HG02623 (cell line): ENCODE results near the gene EVI5.
"Not testable (repeated sequence)": the region's sequence is repeated elsewhere in the genome, so short reads cannot be mapped to it uniquely, and the experiment has no call there.

Source experiments
- ATAC-seq: cut with Tn5 transposase; IDR thresholded peaks from one replicate; pipeline ENCODE4 v1.9.1; 2021; ENCODE audit warnings: moderate library complexity; ENCODE audit not compliant: unreplicated experiment

The EVI5 gene

DNA sequence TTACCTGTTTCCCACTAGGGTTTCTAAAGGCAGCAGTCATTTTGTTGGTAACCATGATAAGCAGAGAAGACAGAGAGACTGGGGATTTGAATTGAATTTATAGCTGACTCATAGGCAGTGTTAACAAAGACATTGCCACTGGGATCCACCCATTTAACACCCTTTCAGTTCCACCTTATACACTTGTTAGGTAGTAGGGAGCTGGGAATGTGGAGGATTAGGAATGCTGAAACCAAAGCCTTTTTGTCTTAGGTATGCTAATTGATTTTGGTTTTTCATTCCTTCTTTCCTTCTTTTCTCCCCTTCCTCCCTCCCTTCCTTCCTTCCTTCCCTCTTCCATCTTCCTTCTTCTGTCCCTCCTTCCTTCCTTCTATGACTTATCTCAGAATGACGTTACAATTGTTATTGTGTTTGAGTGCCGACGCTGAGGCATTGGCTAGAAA lies 7.5 kb upstream of the EVI5 start:
- no peak for ATAC-seq

DNA sequence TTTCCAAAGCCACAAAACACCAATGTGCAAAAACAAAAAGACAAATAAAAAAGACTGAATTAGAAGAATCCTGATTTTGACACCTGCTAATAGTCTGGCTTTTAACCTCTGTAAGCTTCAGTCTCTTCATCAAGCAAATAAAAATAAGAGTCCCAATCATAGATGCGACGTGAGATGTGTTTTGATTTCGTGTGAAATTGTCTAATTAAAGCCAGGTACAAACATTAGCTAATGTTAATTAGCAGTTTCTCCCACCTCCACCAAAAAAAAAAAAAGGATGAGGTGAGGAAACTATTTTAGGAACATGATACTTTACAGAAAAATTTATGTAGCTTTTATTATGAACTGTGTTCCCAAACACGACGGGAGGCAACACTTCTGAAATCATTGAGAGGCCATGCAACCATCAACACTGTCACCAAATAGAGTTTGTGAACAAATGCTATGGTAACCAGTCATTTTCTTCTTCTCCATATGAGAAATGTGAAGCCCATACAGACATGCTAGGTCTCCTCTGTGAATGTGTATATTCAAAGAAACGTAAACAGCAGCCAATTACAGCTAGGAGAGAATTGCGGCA lies 6.7 kb upstream of the EVI5 start:
- no peak for ATAC-seq

DNA sequence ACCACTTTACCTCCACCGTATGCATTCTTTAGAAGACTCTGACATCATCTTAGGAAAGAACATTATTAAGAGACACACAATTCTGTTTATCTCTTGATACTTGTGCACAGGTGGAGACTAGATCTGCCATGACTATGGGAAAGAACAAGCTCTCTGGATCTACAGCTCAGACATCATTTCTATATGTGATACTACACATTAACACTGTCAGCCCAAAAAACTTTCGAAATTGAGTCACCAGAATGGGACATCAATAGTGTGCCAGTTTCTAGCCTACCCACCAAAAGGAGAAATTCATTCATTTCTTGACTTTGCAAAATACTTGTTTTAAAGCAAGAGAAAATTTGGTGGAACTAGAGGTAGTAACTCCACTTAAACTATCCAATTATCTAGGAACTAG lies 6.0 kb upstream of the EVI5 start:
- no peak for ATAC-seq

DNA sequence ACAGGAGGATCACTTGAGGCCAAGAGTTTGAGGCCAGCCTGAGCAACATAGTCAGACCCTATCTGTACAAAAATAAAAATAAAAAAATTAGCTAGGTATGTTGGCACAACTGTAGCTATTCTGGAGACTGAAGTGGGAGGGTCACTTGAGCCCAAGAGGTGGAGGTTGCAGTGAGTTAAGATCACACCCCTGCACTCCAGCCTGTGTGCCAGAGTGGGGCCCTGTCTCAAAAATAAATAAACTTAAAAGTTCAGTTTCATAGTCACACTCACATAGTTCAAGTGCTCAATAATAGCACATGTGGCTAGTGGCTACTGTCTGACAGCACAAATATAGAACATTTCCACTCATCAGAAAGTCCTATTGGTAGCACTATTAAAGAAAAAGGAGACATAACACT lies 5.2 kb upstream of the EVI5 start:
- no peak for ATAC-seq

DNA sequence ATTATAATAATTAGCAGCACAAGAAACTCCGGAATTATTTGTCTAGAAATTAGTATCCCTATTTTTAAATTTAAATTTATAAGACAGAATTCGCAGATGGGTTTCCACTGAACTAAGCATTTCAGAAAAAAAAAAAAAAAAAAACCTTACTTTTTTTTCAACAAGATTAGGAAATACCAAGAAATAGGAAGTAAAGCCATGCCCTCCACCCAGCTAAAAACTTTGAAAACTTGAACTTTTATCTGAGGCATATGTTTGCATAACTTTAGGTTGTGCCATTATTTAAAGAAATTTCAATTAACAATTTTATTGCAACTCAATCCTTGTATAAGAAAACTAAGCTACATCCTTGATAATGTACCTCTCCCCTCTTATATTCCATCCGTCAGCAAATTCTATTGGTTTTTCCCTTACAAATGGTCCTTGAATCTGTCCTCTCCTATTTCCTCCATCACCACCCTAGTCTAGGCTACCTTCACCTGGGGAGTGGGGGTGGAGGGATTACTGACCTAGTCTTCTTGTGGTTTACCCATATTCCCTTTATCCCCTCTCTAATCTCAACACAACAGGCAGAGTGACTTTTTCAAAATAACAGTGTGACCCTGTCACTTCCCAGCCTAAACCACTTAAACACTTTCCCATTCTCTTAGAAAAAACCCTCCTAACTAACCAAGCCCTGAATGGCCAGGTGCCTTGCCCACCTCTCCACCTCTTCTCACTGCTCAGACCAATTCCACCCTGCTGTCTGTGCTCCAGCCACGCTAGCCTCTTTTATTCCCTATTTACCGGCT lies 1.4 kb upstream of the EVI5 start:
- ATAC-seq: no peak

DNA sequence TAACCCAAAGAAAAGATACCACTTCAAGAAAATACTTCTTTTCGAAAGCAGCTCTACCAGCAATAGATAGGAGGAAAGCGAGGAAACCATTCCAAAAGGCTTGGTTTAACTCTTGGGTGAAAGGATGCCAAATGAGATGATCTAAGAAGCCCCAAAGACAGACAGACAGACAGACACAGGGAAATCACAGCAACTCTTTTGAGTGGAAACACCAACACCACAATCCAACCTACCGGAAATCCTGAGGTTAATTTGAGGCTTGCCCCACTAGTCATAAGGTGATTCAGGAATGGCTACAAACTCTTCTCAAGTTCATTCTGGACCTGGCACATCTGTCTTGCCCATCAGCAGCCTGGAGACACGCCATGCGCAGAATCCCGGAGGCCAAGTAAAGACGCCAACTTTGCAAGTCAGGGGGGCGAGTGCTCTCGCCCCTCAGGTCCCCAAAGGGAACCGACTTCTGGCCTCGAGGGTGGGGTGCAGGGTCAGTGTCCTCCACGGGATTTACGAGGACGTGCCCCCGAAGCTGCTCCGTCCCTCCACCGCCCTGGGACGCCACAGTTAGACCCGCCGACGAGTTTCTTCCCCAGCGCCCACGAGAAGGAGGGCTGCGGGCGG lies 778 bp downstream of the EVI5 start:
- ATAC-seq: no peak

DNA sequence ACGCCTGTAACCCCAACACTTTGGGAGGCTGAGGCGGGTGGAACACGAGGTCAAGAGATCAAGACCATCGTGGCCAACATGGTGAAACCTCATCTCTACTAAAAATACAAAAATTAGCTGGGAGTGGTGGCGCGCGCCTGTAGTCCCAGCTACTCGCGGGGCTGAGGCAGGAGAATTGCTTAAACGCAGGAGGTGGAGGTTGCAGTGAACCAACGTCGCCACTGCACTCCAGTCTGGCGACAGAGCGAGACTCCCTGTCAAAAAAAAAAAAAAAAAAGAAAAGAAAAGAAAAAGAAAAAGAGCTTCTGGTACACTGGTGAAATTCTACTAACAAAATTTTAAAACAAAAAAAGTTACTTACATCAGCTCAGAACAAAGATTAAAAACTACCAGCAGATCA lies 1.4 kb downstream of the EVI5 start:
- not testable (repeated sequence) for ATAC-seq

DNA sequence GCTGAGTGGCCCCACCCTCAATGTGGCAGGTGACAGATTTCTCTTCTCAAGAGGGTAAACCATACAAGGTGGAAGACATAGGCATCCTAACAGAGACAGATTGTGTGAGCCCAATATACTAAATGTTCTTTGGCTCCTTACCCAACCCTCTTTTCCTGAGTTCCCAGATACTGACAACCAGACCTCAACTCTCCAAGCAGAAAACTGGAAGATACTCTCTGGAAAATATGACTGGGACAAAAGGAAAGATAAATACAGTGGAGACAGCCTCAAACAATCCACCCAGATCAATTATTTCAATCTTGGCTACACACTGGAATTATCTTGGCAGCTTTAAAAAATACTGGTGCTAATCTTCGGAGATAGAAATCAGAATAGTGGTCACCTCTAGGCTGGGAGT lies 6.5 kb downstream of the EVI5 start:
- no peak for ATAC-seq

DNA sequence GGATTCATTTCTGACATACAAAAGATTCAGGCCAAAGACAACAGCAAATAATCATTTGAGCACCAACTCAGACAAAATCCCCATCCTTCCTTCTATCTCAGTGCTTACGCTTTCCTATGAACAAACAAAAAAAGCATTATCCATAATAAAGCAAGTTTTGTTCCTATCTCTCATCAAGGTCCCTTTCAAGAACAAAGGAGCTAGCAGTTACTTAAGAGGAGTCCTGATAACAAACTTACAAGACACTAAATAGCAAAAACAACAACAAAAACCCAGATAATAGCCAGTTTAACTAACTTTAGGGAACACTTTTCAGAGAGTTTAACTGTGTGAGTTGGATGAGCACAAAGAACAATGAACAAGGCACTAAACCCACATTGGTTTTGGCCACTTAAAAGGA lies 10.5 kb downstream of the EVI5 start:
- no peak for ATAC-seq

DNA sequence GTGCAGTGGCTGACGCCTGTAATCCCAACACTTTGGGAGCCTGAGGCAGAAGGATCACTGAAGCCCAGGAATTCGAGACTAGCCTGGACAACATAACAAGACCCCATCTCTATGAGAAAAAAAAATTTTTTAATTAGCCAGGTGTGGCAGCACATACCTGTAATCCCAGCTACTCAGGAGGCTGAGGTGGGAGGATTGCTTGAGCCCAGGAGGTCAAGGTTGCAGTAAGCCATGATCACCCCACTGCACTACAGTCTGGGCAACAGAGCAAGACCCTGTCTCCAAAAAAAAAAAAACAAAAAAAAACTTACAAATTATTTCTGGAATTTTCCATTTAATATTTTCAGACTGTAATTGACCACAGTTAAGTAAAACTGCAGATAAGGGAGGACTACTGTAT lies 11.2 kb downstream of the EVI5 start:
- not testable (repeated sequence) for ATAC-seq

DNA sequence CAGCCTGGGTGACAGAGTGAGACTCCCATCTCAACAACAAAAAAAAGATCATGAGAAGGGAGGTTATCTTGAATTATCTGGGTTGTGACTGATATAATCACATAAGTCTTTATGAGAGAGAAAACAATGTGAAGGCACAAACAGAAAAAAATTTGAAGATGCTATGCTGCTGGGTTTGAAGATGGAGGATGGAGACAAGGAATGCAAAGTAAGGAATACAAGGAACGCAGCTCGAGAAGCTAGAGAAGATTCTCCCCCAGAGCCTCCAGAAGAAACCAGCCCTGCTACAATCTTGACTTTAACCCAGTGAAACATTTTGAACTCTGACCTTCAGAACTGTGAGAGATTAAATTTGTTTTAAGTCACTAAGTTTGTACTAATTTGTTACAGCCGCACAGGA lies 15.1 kb downstream of the EVI5 start:
- ATAC-seq: no peak

DNA sequence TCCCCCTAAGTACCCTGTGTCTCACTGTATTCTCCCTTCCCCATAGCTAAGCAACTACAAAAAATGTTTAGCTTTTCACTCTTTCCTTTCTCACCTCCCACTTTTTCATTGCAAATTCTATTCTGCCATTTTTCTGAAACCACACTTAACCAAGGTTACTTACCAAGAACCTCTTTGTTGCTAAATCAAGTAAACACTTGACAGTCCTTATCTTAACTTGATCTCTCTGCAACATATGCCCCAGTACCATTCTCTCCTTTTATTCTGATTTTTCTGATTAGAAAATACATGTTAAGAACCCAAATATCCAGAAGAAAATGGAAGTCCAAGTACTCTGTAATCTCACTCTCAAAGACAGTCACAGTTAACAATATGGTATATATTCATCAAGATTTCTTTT lies 16.0 kb downstream of the EVI5 start:
- no peak for ATAC-seq

DNA sequence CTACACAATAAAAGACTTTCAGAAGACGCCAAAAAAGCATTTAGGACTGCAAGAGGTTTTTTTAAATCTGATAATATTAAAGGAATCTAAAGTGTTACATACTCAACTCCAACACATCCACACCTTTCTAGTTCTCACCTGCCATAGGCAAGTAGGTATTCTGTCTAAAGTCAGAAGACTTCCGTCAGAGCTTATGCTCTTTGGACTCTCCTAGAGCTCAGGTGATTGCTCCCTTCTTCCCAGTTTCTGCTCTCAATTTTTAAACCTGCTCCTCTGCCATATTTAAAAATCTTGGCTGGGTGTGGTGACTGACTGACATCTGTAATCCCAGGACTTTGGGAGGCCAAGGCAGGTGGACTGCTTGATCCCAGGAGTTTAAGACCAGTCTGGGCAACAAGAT lies 16.6 kb downstream of the EVI5 start:
- ATAC-seq: no peak

DNA sequence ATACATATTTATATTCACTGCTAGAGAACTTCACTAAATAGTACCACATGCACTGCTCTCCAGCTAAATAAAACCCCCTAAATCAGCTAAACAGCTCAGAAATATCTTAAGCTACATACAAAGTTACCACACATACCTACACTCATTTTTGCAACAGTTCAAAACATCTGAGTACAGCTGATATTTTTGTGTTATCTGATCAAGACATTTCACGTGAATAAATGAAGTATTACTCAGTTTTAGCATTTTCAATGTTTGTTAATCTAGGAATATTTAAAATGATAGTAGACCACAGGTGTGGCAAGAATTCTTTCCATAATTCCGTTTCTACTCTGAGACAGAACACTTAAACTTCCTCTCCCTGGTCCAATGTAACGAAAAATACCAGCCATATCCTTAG lies 20.8 kb downstream of the EVI5 start:
- ATAC-seq: no peak

DNA sequence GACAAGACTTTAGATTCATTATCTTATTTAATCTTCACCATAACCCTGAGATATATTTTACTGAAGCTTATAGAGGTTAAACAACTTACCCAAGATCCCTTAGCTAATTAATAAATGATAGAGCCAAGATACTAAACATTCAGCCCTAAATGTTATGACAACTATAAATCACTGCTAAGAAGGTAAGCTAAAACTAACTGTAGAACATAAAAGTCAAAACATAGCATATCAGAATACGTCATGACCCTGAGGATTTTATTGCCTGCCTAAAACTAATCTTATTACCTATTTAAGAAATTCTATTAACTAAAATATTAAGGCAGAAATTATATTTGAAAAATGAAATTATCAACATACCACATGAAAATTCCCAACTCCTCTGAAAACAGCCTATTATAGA lies 22.6 kb downstream of the EVI5 start:
- no peak for ATAC-seq

DNA sequence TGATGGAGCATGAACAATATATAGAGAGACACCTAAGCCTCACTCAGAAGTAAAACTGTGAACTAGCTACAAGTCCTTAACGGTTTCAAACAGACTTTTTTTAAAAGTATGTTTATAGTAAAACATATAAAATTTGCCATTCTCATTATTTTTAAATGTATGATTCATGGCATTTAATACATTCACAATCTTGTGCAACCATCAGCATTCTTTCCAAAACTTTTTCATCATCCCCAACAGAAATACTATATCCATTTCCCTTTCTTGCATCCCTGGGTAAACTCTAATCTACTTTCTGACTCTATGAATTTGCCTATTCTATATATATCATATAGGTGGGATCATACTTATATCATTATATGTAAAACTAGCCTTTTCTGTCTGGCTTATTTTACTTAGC lies 25.5 kb downstream of the EVI5 start:
- no peak for ATAC-seq

DNA sequence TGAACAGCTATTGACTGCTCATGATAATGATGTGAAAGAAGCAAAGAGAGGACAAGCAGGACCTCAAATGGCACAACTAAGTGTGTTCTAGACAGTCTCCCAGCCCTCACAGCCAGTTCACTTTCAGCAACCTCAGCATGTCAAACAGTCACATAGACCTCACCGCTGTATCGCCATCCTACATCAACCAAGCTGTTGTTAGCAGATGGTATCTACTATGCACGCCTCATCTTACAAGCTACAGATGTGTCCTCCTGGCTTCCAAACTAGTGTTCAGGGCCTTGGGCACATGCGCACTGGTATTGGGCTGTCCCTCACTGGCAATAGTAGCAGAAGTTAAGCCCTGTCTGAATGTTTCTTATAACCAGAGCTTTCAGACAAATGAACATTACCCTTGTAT lies 28.4 kb downstream of the EVI5 start:
- no peak for ATAC-seq

DNA sequence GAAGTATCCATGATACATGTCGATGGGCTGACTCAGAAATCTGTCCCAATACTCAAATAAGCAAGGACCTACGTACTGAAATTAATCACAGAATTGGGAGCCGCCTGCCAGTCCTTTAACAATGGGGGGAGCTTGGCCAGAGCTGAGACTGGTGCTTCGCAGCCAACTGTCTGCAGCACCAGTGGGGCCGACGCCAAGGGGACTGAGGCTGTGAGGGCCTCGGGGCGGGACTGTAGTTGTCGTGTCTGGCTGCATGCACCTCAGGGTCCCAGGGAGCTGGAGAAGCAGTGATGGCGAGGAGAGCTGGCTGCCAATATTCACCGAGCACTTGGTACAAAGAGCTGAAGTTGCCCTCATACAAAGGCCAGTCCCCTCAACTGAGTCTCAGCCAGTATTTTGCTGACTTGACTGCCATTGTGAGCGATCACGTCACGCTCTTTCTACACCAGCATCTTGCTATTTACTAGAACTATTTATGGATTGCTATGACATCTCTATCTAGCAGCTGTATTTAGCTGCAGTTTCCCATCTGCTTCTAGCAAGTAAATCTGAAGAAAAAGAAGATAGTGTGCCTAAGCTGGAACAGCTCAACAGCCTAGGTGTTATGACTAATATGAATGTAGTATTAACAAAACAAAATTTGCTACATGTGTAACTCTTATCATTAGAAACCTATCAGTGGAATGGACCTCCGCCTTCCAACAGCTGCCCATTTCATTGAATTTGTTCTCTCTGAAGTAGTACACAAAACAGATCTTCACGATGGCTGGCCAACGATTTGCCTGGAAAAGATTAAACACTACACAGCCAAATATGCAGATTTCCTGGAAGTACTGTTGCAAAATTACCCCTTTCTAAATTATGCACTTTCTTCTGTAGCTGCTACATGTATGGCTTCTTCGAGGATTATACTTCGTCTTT lies 29.1 kb downstream of the EVI5 start:
- ATAC-seq: no peak

DNA sequence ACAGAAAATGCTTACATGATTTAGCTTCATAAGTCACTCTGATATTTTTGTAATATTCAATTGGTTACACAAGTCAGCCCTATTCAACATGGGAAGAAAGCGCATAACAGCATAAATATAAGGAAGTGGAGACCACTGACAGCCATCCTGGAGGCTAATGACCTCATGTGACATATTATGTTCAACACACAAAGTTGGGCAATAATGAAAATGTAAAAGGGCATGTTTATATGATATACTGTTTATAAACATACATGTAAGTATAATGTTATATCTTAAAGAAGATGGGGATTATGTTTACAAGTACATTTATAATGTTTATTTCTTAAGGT lies 30.2 kb downstream of the EVI5 start:
- no peak for ATAC-seq

DNA sequence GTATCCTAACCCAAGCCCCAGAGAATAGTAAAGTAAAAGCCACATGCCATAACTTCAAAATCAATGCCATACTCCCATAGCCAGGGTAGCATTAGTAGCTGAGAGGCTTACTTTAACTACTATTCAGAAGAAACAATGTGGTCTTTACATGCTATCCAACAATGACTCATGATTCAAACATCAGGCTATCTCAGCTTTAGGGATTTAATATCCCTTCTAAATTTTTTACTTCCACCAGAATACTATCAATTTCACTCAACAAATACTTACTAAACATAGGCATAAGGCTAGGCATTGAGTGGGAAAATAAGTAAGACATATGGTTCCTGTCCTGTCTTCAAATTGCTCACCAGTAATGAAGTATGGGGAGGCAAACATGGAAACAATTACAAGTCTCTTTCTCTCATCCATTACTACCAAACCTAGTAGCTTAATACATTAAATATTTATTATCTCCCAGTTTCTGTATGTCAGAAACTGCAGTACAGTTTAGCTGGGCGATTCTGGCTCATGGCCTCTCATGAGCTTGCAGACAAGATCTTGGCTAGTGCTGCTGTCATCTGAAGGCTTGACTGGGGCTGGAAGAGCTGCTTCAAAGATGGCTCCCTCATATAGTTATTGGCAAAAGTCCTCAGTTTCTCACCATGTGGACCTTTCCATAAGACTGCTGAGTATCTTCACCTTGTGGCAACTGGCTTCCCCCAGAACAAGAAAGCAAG lies 30.7 kb downstream of the EVI5 start:
- ATAC-seq: no peak

DNA sequence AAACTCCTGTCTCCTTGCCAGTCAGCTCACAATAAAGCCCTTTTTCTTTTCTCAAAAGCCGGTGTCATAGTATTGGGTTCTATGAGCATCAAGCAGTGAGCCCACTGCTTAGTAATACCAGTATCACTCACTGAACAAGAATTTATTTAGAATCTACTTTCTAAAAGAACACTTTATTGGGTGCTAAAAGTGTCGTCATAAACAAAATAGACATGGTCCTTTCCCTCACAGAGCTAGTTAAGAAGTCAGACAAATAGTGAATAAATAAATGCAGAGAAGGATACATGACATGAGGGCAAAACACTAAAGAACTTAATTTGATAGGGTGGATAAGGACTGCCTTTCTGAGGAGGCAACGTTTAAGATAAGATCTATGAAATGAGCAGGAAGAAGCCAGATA lies 32.2 kb downstream of the EVI5 start:
- no peak for ATAC-seq
